Measurements from ENCODE around the gene STARD13.

Gene STARD13

DNA sequence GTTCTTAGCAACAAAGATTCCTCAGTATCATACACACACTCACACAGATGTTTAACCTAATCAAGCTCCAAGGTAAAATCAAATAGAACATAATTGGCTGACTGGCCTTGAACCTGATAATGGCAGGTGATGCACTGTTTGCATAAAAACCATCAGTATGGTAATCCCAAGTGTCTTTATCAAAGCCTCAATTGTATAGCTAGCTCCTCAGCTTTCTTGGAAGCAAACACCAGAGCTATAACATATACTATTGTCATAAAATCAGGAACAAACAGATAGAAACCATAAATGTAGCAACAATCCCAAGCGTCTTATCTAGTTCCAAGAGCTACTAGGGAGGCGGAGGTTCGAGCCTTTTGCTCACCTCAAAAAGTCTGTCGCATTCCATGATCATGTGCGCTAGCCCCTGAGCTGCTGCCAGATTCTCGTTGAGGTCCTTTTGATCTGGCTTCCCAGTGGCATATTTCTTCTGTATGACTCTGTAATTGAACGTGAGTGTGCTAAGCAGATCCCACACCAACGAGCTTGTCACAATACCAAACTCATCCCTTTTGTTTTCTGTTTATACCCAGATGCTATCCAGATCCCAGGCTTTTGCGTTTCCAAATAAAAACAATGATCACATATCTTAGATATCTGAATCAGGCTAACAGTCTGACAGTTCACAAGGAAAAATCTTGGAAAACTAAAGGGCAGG lies 174.0 kb downstream of the STARD13 start:
- H3K36me3 ChIP-seq (ENCODE audit: control insufficient read depth, low read depth, low read length): no peaks in the 10 kb centered on the region
- H3K4me3 ChIP-seq (ENCODE audit: low read length): no peak overlapping the region
- H3K9me3 ChIP-seq (ENCODE audit: control insufficient read depth, low read depth, low read length): no peaks in the 10 kb centered on the region
- no peaks in the 10 kb centered on the region for H3K27me3 ChIP-seq (ENCODE audit: control insufficient read depth, insufficient read depth, low read length)
- no peak overlapping the region for H3K9ac ChIP-seq (ENCODE audit: low read length)
- H3K27ac ChIP-seq (ENCODE audit: low read length): no peak overlapping the region
- no peaks in the 10 kb centered on the region for H3K4me1 ChIP-seq (ENCODE audit: control insufficient read depth, low read depth, low read length)

- Histone ChIP-seq H3K27me3 (ENCODE audit: control insufficient read depth, insufficient read depth, low read length) (no peaks in the 10 kb centered on the region), H3K9ac (ENCODE audit: low read length) (no peak overlapping the region), H3K27ac (ENCODE audit: low read length) (no peak overlapping the region), H3K36me3 (ENCODE audit: control insufficient read depth, low read depth, low read length) (no peaks in the 10 kb centered on the region), H3K4me3 (ENCODE audit: low read length) (no peak overlapping the region), H3K9me3 (ENCODE audit: control insufficient read depth, low read depth, low read length) (no peaks in the 10 kb centered on the region), H3K4me1 (ENCODE audit: control insufficient read depth, low read depth, low read length) (no peaks in the 10 kb centered on the region)
These were observed 174.7 kb downstream of the STARD13 start for GRCh38 chr13:33110713-33111413.

DNA sequence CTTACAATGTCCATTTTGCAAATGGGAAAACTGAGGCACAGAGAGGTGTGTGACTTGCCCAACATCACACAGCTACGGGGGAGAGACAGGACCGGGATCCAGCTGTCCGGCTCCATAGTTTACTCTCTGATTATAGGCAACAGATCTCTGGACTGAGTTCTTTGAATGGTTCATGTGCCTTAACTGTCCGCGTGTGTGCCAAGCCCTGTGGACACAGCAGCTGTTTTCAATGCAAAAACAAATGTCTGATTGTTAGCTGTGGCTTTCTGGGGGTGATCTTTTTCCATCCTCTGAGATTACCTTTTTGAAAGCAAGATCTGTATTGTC lies 175.2 kb downstream of the STARD13 start:
- Histone ChIP-seq H3K36me3 (ENCODE audit: control insufficient read depth, low read depth, low read length) (no peaks in the 10 kb centered on the region), H3K4me1 (ENCODE audit: control insufficient read depth, low read depth, low read length) (no peaks in the 10 kb centered on the region), H3K9me3 (ENCODE audit: control insufficient read depth, low read depth, low read length) (no peaks in the 10 kb centered on the region), H3K27me3 (ENCODE audit: control insufficient read depth, insufficient read depth, low read length) (no peaks in the 10 kb centered on the region), H3K4me3 (ENCODE audit: low read length) (no peak overlapping the region), H3K9ac (ENCODE audit: low read length) (no peak overlapping the region), H3K27ac (ENCODE audit: low read length) (no peak overlapping the region)

DNA sequence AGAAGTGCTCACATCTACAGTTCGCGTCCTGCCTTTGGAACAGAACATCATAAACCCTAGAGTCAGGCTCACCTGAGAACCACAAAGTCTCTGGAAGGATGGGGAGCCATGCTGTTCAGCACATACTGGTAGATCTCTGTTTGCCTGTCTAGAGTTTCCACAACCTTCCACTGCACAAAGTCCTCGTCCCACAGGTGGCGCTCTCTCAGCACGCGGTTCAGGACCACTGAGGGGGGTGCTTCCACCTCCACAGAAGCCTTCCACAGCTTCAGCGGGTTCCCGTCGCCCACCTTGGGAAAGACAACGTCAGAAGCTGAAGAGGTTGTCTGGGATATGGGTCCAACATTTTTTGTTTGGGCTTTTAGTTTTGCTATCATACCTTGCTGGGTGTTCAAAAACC lies 175.8 kb downstream of the STARD13 start:
- Histone ChIP-seq H3K4me3 (ENCODE audit: low read length) (no peak overlapping the region), H3K4me1 (ENCODE audit: control insufficient read depth, low read depth, low read length) (no peaks in the 10 kb centered on the region), H3K9ac (ENCODE audit: low read length) (no peak overlapping the region), H3K9me3 (ENCODE audit: control insufficient read depth, low read depth, low read length) (no peaks in the 10 kb centered on the region), H3K27me3 (ENCODE audit: control insufficient read depth, insufficient read depth, low read length) (no peaks in the 10 kb centered on the region), H3K36me3 (ENCODE audit: control insufficient read depth, low read depth, low read length) (no peaks in the 10 kb centered on the region), H3K27ac (ENCODE audit: low read length) (no peak overlapping the region)

DNA sequence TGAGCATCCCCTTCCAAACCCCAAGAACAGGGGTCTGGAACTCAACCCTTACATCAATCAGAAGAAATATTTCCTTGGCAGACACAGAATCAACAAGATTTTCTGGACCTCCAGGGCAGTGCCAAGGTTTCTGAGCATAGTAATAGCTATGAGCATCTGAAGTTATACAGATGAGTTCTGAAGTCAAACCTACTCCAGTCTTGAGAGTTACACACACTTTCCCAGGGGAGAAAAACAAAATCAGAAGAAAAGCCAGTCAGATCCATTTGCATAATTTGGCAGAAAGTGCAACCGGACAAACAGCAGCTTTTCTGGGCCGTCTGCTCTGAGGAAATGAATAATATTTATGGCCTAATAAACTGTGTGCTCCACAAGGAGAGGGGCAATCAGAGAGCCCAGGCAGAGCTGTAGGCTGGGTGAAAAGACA lies 176.3 kb downstream of the STARD13 start:
- Histone ChIP-seq H3K4me1 (ENCODE audit: control insufficient read depth, low read depth, low read length) (no peaks in the 10 kb centered on the region), H3K9ac (ENCODE audit: low read length) (no peak overlapping the region), H3K36me3 (ENCODE audit: control insufficient read depth, low read depth, low read length) (no peaks in the 10 kb centered on the region), H3K4me3 (ENCODE audit: low read length) (no peak overlapping the region), H3K27me3 (ENCODE audit: control insufficient read depth, insufficient read depth, low read length) (no peaks in the 10 kb centered on the region), H3K9me3 (ENCODE audit: control insufficient read depth, low read depth, low read length) (no peaks in the 10 kb centered on the region), H3K27ac (ENCODE audit: low read length) (no peak overlapping the region)

GRCh38 chr13:33108620-33109019 lies 176.9 kb downstream of the STARD13 start:
- Histone ChIP-seq H3K27me3 (ENCODE audit: control insufficient read depth, insufficient read depth, low read length) (no peaks in the 10 kb centered on the region), H3K4me1 (ENCODE audit: control insufficient read depth, low read depth, low read length) (no peaks in the 10 kb centered on the region), H3K27ac (ENCODE audit: low read length) (no peak overlapping the region), H3K9me3 (ENCODE audit: control insufficient read depth, low read depth, low read length) (no peaks in the 10 kb centered on the region), H3K4me3 (ENCODE audit: low read length) (no peak overlapping the region), H3K36me3 (ENCODE audit: control insufficient read depth, low read depth, low read length) (no peaks in the 10 kb centered on the region), H3K9ac (ENCODE audit: low read length) (no peak overlapping the region)

- H3K27ac ChIP-seq (ENCODE audit: low read length): no peak overlapping the region
- no peak overlapping the region for H3K9ac ChIP-seq (ENCODE audit: low read length)
- H3K4me3 ChIP-seq (ENCODE audit: low read length): no peak overlapping the region
- H3K4me1 ChIP-seq (ENCODE audit: control insufficient read depth, low read depth, low read length): no peaks in the 10 kb centered on the region
- no peaks in the 10 kb centered on the region for H3K27me3 ChIP-seq (ENCODE audit: control insufficient read depth, insufficient read depth, low read length)
- no peaks in the 10 kb centered on the region for H3K36me3 ChIP-seq (ENCODE audit: control insufficient read depth, low read depth, low read length)
- no peaks in the 10 kb centered on the region for H3K9me3 ChIP-seq (ENCODE audit: control insufficient read depth, low read depth, low read length)
These were observed 178.2 kb downstream of the STARD13 start for GRCh38 chr13:33107361-33107760.

GRCh38 chr13:33106656-33107360 lies 178.7 kb downstream of the STARD13 start:
- H3K9ac ChIP-seq (ENCODE audit: low read length): no peak overlapping the region
- H3K27ac ChIP-seq (ENCODE audit: low read length): no peak overlapping the region
- H3K4me3 ChIP-seq (ENCODE audit: low read length): no peak overlapping the region
- no peaks in the 10 kb centered on the region for H3K4me1 ChIP-seq (ENCODE audit: control insufficient read depth, low read depth, low read length)
- H3K9me3 ChIP-seq (ENCODE audit: control insufficient read depth, low read depth, low read length): no peaks in the 10 kb centered on the region
- no peaks in the 10 kb centered on the region for H3K27me3 ChIP-seq (ENCODE audit: control insufficient read depth, insufficient read depth, low read length)
- H3K36me3 ChIP-seq (ENCODE audit: control insufficient read depth, low read depth, low read length): no peaks in the 10 kb centered on the region

GRCh38 chr13:33105387-33106005 lies 180.1 kb downstream of the STARD13 start:
- no peak overlapping the region for H3K4me3 ChIP-seq (ENCODE audit: low read length)
- H3K9me3 ChIP-seq (ENCODE audit: control insufficient read depth, low read depth, low read length): no peaks in the 10 kb centered on the region
- no peaks in the 10 kb centered on the region for H3K4me1 ChIP-seq (ENCODE audit: control insufficient read depth, low read depth, low read length)
- H3K36me3 ChIP-seq (ENCODE audit: control insufficient read depth, low read depth, low read length): no peaks in the 10 kb centered on the region
- no peak overlapping the region for H3K9ac ChIP-seq (ENCODE audit: low read length)
- H3K27ac ChIP-seq (ENCODE audit: low read length): no peak overlapping the region
- H3K27me3 ChIP-seq (ENCODE audit: control insufficient read depth, insufficient read depth, low read length): no peaks in the 10 kb centered on the region

DNA sequence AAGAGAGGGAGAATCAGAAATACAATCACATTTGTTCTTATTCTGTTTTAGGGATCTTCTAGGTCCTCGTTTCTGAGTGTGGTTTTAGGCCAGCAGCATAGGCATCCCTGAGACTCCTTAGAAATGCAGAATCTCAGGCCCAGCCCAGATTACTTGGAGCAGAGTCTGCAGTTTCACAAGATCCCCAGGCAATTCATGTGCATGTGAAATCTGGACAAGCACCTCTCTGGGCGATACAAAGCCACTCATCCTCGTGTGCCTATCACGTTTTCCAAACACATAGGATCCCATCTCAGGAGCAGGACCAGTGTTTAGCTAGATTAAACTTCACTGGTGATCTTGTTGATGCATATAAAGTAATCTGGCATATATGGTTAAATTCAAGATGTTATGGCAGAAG lies 182.1 kb downstream of the STARD13 start:
- Histone ChIP-seq H3K36me3 (ENCODE audit: control insufficient read depth, low read depth, low read length) (no peaks in the 10 kb centered on the region), H3K27ac (ENCODE audit: low read length) (no peak overlapping the region), H3K9ac (ENCODE audit: low read length) (no peak overlapping the region), H3K4me3 (ENCODE audit: low read length) (no peak overlapping the region), H3K9me3 (ENCODE audit: control insufficient read depth, low read depth, low read length) (no peaks in the 10 kb centered on the region), H3K27me3 (ENCODE audit: control insufficient read depth, insufficient read depth, low read length) (no peaks in the 10 kb centered on the region), H3K4me1 (ENCODE audit: control insufficient read depth, low read depth, low read length) (peaks cover 4% of the 10 kb centered on the region)

DNA sequence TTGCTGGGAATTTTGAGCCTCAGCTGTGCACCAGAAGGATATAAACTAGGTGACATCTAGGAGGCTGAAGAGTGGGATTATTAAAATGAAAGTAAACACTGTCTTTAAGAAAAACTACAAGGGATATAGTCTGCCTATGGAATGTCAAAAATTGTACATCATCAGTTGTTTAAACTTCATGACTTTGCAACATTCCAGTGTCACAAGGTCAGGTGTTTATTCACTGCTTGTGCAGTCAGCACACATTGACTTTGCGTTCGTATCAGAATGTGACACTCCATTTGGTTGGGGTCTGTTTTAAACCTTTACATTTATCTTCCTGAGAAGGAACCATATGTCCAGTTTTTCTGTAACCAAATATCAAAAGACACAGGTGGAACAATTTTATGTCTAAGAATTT lies 183.7 kb downstream of the STARD13 start:
- no peaks in the 10 kb centered on the region for H3K9me3 ChIP-seq (ENCODE audit: control insufficient read depth, low read depth, low read length)
- H3K27ac ChIP-seq (ENCODE audit: low read length): no peak overlapping the region
- H3K4me1 ChIP-seq (ENCODE audit: control insufficient read depth, low read depth, low read length): peaks cover 4% of the 10 kb centered on the region
- no peaks in the 10 kb centered on the region for H3K36me3 ChIP-seq (ENCODE audit: control insufficient read depth, low read depth, low read length)
- H3K9ac ChIP-seq (ENCODE audit: low read length): no peak overlapping the region
- no peak overlapping the region for H3K4me3 ChIP-seq (ENCODE audit: low read length)
- no peaks in the 10 kb centered on the region for H3K27me3 ChIP-seq (ENCODE audit: control insufficient read depth, insufficient read depth, low read length)

Data from iPS-18a (cell line).